ENCODE results near the gene WNT7A. TPM values are rescaled to one million over a fixed set of nuclear protein-coding genes. Genes with fewer than 3 reads are reported as not detected.
"Not testable (repeated sequence)": the region's sequence is repeated elsewhere in the genome, so short reads cannot be mapped to it uniquely, and the experiment has no call there.

WNT7A gene
- total RNA-seq: 10 to 100 TPM in 1 of 6 donors, 1 to 10 TPM in 5; 1.0 to 12.2 (median 6.8) TPM

DNA sequence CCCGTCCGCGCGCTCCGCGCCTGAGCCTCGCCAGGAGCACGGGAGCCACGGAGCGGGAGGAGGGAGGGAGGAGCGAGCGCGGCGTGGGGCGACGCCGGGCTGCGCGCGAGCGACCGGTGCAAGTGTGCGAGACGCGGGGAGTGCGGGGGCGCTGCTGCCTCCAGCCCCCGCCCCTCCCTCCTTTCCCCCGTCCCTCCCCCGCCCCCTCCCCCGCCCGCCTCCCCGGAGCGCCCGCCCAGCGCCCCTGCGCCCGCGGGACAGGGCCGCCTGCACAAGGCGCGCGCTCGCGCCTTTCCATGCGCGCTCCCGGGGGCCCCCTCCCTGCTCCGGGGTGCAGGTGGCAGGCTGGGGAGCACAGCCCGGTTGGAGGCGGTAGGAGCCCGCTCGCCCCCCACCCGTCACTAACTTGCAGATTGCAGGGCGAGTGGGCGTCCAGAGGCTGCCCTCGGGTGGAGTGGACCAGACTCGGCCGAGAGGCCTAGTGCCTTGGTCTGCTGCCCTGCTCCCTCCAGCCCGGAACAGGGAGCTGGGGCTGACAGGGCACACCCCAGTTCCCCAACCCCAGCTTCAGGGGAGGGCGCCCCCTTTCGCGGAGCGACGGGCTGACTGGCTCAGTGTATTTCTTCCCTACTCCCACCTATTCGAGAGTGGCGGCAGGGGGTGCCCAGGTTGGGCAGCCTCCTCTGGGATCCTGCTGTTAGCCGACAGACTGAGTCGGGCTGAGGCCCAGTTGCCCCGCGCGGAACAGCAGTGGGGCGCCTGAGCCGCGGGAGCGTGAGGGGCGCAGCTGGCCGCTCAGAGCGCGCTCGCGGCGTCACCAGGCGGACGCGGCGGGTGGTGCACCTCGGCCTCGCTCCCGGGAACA is at the start of gene WNT7A:
Gene WNT7A, minus strand, starts transcription at position 126 of the 865 bp plus-strand sequence. CDS start 255 bp downstream, outside the sequence.
- ATAC-seq (ENCODE audit: low FRiP score in 2 of 2) (peak; percentile 27 to 51), DNase-seq (peak in 1 of 2 donors; percentile 90)
- TF ChIP-seq POLR2A (IDR thresholded peaks at IDR 0.05) (no peak), EP300 (IDR thresholded peaks at IDR 0.05) (no peak), POLR2AphosphoS5 (IDR thresholded peaks at IDR 0.05) (no peak)
- TF ChIP-seq, protein P1, sequence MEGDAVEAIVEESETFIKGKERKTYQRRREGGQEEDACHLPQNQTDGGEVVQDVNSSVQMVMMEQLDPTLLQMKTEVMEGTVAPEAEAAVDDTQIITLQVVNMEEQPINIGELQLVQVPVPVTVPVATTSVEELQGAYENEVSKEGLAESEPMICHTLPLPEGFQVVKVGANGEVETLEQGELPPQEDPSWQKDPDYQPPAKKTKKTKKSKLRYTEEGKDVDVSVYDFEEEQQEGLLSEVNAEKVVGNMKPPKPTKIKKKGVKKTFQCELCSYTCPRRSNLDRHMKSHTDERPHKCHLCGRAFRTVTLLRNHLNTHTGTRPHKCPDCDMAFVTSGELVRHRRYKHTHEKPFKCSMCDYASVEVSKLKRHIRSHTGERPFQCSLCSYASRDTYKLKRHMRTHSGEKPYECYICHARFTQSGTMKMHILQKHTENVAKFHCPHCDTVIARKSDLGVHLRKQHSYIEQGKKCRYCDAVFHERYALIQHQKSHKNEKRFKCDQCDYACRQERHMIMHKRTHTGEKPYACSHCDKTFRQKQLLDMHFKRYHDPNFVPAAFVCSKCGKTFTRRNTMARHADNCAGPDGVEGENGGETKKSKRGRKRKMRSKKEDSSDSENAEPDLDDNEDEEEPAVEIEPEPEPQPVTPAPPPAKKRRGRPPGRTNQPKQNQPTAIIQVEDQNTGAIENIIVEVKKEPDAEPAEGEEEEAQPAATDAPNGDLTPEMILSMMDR (IDR thresholded peaks at IDR 0.05): peak; percentile 61 to 88 (median 75)
- H3K9me3 ChIP-seq: no peaks in the 10 kb centered on the region
- no peaks in the 10 kb centered on the region for H3K36me3 ChIP-seq
- peak within 1 kb of the TSS in 3 of 4 donors; percentile 38 to 50 (median 47) for H3K4me3 ChIP-seq
- peak within 1 kb of the TSS in 2 of 4 donors; percentile 11 to 32 for H3K27ac ChIP-seq
- peaks cover 2 to 44% (median 20%) of the 10 kb centered on the region in 4 donors for H3K27me3 ChIP-seq
- peaks cover 26 to 34% (median 32%) of the 10 kb centered on the region in 4 donors for H3K4me1 ChIP-seq
- 0% methylated on average over 4 to 7 of the region's 90 CpGs for WGBS, 2 donors

DNA sequence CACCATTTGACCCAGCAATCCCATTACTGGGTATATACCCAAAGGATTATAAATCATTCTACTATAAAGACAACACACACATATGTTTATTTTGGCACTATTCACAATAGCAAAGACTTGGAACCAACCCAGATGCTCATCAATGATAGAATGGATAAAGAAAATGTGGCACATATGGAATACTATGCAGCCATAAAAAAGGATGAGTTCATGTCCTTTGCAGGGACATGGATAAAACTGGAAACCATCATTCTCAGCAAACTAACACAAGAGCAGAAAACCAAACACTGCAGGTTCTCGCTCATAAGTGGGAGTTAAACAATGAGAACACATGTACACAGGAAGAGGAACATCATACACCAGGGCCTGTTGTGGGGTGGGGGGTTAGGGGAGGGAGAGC is 48.9 kb upstream of the WNT7A start:
- WGBS, 2 donors: 73 to 83% methylated on average over 1 of the region's 1 CpG
- H3K9me3 ChIP-seq: peaks cover 0 to 10% (median 2%) of the 10 kb centered on the region in 4 donors
- not testable (repeated sequence) for H3K36me3 ChIP-seq; DNase-seq; H3K27me3 ChIP-seq; ATAC-seq (ENCODE audit: low FRiP score in 2 of 2); H3K4me1 ChIP-seq; H3K4me3 ChIP-seq; H3K27ac ChIP-seq

DNA sequence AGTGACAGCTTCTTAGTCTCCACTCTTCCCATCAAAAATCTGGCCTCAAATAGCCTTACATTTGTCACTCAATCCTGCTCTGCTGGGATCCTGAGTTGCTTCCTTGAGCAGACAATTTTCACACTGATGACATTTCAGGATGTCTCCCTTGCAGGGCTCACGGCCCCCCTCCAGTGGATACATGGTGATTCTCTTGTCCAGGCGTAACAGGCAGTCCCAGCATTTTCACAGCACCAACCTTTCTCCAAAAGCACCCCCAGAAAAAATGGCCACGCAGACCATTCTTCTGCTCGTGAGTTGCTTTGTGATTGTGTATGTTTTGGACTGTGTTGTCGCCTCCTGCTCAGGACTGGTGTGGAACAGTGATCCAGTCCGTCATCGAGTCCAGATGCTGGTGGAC is 47.4 kb upstream of the WNT7A start:
- Histone ChIP-seq H3K36me3 (no peaks in the 10 kb centered on the region), H3K4me1 (no peaks in the 10 kb centered on the region), H3K27me3 (no peaks in the 10 kb centered on the region), H3K4me3 (no peak overlapping the region), H3K27ac (no peak overlapping the region), H3K9me3 (peaks cover 0 to 6% (median 2%) of the 10 kb centered on the region in 4 donors)
- ATAC-seq (ENCODE audit: low FRiP score in 2 of 2) (no peak), DNase-seq (no peak)
- TF ChIP-seq POLR2A (IDR thresholded peaks at IDR 0.05) (no peak), EP300 (IDR thresholded peaks at IDR 0.05) (no peak), POLR2AphosphoS5 (IDR thresholded peaks at IDR 0.05) (no peak)
- TF ChIP-seq, protein P1 (IDR thresholded peaks at IDR 0.05): no peak
- 69 to 73% methylated on average over 7 of the region's 7 CpGs for WGBS, 2 donors

DNA sequence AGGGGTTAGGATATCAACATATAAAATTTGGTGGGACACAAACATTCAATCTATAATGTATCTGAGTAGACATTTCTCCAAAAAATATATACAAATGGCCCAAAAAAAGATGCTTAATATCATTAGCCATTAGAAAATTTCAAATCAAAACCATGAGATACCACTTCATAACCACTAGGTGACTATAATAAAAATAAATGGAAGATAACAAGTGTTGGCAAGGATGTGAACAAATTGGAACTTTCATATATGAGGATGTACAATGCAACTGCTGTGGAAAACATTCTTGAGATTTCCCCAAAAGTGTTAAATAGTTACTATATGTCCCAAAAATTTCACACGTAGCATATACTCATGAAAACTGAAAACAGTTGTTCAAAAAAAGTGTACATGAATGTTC is 36.5 kb upstream of the WNT7A start:
- Histone ChIP-seq H3K4me3 (no peak overlapping the region), H3K27ac (no peak overlapping the region), H3K4me1 (no peaks in the 10 kb centered on the region), H3K36me3 (no peaks in the 10 kb centered on the region), H3K27me3 (no peaks in the 10 kb centered on the region), H3K9me3 (peaks cover 23 to 52% (median 35%) of the 10 kb centered on the region in 4 donors)
- TF ChIP-seq EP300 (IDR thresholded peaks at IDR 0.05): no peak
- TF ChIP-seq POLR2A (IDR thresholded peaks at IDR 0.05): no peak
- TF ChIP-seq POLR2AphosphoS5 (IDR thresholded peaks at IDR 0.05): no peak
- TF ChIP-seq, protein P1 (IDR thresholded peaks at IDR 0.05): no peak
- DNase-seq (no peak), ATAC-seq (ENCODE audit: low FRiP score in 2 of 2) (no peak)
- WGBS, 2 donors: 79 to 89% methylated on average over 1 of the region's 1 CpG

DNA sequence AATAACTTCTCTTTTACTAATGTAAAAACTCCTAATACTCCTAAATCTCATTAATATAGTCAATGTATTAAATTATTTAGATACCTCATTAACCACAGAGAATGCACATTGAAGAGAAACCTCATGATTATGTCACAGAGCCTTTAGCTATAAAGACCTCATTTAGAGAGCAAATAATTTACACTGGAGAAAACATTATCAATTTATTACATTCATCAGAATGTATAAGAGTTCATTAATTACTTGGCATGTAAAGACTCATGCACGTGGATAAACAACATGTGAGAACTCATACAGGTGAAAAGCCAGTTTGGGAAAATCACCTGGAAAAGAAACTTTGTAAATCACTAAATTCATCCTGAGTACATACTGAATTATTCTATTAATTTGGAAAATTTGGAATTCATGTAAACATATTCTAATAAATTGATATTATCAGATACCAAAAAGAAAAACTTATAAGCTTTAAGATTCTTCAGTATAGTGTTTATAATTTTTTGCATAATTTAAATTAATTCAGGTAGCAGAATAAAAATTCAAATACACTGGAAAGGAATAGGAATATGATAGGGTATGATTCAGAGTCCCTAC is 22.9 kb upstream of the WNT7A start:
- TF ChIP-seq, protein P1 (IDR thresholded peaks at IDR 0.05): no peak
- TF ChIP-seq POLR2AphosphoS5 (IDR thresholded peaks at IDR 0.05): no peak
- TF ChIP-seq EP300 (IDR thresholded peaks at IDR 0.05): no peak
- TF ChIP-seq POLR2A (IDR thresholded peaks at IDR 0.05): no peak
- Histone ChIP-seq H3K4me1 (no peaks in the 10 kb centered on the region), H3K36me3 (no peaks in the 10 kb centered on the region), H3K4me3 (no peak overlapping the region), H3K27me3 (no peaks in the 10 kb centered on the region), H3K9me3 (peaks cover 44 to 72% (median 68%) of the 10 kb centered on the region in 4 donors), H3K27ac (no peak overlapping the region)
- WGBS, 2 donors: 71 to 81% methylated on average over 1 of the region's 1 CpG
- no peak for ATAC-seq (ENCODE audit: low FRiP score in 2 of 2)
- DNase-seq: no peak

Data from upper lobe of left lung (tissue), 6 donors.